DMS 273 treated with DMSO at 0.1 percent for 48 hours (cell line): ENCODE measurements around the gene ZNRF3.
A peak's percentile ranks its signal among the peaks of the same experiment; 100 is the strongest.
"Not testable (repeated sequence)": the region's sequence is repeated elsewhere in the genome, so short reads cannot be mapped to it uniquely, and the experiment has no call there.

Experiments used
- DNase-seq: peaks from one replicate; lab custom pipeline; 2025; lab: John Stamatoyannopoulos, UW

ZNRF3 gene

GRCh38 chr22:28884747-28885350 is 1.5 kb downstream of the ZNRF3 start:
- DNase-seq, result no peak

GRCh38 chr22:28885939-28886338 is 2.6 kb downstream of the ZNRF3 start:
- DNase-seq, result no peak

- DNase-seq, result not testable (repeated sequence)
Observed at GRCh38 chr22:28886679-28887078, 3.3 kb downstream of the ZNRF3 start.

- DNase-seq, result no peak
Observed at GRCh38 chr22:28887725-28888459, 4.5 kb downstream of the ZNRF3 start.

- DNase-seq, result no peak
Observed at GRCh38 chr22:28889478-28890024, 6.2 kb downstream of the ZNRF3 start.

GRCh38 chr22:28891156-28891733 is 7.9 kb downstream of the ZNRF3 start:
- DNase-seq, result no peak

GRCh38 chr22:28892175-28892731 is 8.9 kb downstream of the ZNRF3 start:
- DNase-seq, result no peak

- no peak for DNase-seq
Observed at GRCh38 chr22:28893810-28894209, 10.4 kb downstream of the ZNRF3 start.

- DNase-seq, result peak; percentile 68
Observed at GRCh38 chr22:28894334-28894733, 11.0 kb downstream of the ZNRF3 start.

- no peak for DNase-seq
Observed at GRCh38 chr22:28894807-28895206, 11.4 kb downstream of the ZNRF3 start.

- DNase-seq, result no peak
Observed at GRCh38 chr22:28896611-28897010, 13.2 kb downstream of the ZNRF3 start.

- DNase-seq, result no peak
Observed at GRCh38 chr22:28898233-28898629, 14.9 kb downstream of the ZNRF3 start.

GRCh38 chr22:28899199-28899853 is 16.0 kb downstream of the ZNRF3 start:
- DNase-seq, result no peak

GRCh38 chr22:28900379-28900925 is 17.1 kb downstream of the ZNRF3 start:
- DNase-seq, result no peak

GRCh38 chr22:28902490-28902889 is 19.1 kb downstream of the ZNRF3 start:
- no peak for DNase-seq

GRCh38 chr22:28903080-28903479 is 19.7 kb downstream of the ZNRF3 start:
- no peak for DNase-seq

GRCh38 chr22:28903729-28904128 is 20.4 kb downstream of the ZNRF3 start:
- no peak for DNase-seq

GRCh38 chr22:28904211-28904896 is 21.0 kb downstream of the ZNRF3 start:
- no peak for DNase-seq

GRCh38 chr22:28905256-28905832 is 22.0 kb downstream of the ZNRF3 start:
- no peak for DNase-seq

- no peak for DNase-seq
Observed at GRCh38 chr22:28906312-28906711, 22.9 kb downstream of the ZNRF3 start.
